ENCODE data around the gene CCHCR1.

The CCHCR1 gene

GRCh38 chr6:31115941-31116560 is 41.6 kb downstream of the CCHCR1 start:
- DNase-seq (ENCODE audit: low spot score) = no peak
- in situ Hi-C loops (cut with MboI; ENCODE audit: low pct_unique_long_range_greater_than_20kb, low sequenced_read_pairs, unreplicated experiment) = no loop called here
- no peak for TF ChIP-seq CTCF (IDR thresholded peaks at IDR 0.05; ENCODE audit: extremely low read depth, insufficient read depth, missing control alignments)

DNA sequence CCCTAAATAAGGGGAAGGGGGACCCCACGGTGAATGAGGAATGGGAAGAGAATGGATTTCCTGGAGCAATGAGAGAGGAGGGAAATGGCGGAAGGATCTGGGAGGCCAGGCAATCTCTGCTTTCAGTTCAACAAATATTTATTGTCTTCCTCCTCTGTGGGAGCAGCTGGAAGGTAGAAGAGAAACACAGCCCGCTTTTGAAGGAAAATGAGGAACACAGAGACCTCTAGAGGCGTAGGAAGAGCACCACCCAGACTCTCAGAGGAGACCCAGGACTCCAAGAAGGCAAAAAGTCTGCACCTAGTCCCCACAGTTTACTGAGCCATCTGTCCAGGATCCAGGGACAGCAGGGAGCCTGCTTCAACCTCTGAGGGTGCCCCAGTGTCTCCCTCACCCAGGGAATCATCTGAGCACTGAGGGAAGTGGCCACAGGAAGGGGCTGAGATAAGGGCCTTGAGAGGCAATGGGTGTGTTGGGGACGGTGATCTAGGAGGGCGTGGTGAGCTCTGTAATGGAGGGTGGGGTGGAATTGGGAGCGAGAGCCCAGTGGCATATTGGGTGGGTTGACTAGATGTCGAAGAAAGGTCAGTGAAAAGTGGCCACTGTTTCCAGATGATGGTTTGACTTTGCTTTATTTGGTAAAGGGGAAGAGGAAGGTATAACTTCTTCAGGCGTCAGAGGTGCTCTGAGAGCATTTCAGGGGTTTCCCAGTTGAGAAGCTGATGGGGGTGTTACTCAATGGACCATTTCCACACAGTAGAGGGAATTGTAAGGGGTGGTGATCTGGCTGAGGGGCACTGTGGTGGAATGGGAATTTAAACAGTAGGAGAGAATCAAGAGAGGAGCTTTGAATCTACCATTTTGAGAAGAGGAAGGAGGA is 42.4 kb downstream of the CCHCR1 start:
- DNase-seq (ENCODE audit: low spot score) = no peak
- in situ Hi-C loops (cut with MboI; ENCODE audit: low pct_unique_long_range_greater_than_20kb, low sequenced_read_pairs, unreplicated experiment) = no loop called here
- TF ChIP-seq CTCF (IDR thresholded peaks at IDR 0.05; ENCODE audit: extremely low read depth, insufficient read depth, missing control alignments) = peak; percentile 12

- TF ChIP-seq CTCF (IDR thresholded peaks at IDR 0.05; ENCODE audit: extremely low read depth, insufficient read depth, missing control alignments) = no peak
- in situ Hi-C loops (cut with MboI; ENCODE audit: low pct_unique_long_range_greater_than_20kb, low sequenced_read_pairs, unreplicated experiment) = no loop called here
- no peak for DNase-seq (ENCODE audit: low spot score)
Measured at GRCh38 chr6:31114541-31114878, 43.1 kb downstream of the CCHCR1 start, which contains the start of gene PSORS1C1. PSORS1C1 (plus strand) TSS chr6:31114800; CDS start chr6:31129633, 14,833 bp downstream.

GRCh38 chr6:31113861-31114540 is 43.6 kb downstream of the CCHCR1 start:
- TF ChIP-seq CTCF (IDR thresholded peaks at IDR 0.05; ENCODE audit: extremely low read depth, insufficient read depth, missing control alignments) = no peak
- no peak for DNase-seq (ENCODE audit: low spot score)
- in situ Hi-C loops (cut with MboI; ENCODE audit: low pct_unique_long_range_greater_than_20kb, low sequenced_read_pairs, unreplicated experiment) = no loop called here

GRCh38 chr6:31112478-31112877 is 45.1 kb downstream of the CCHCR1 start, which contains the start of gene C6orf15:
C6orf15 (minus strand) TSS chr6:31112575; CDS start chr6:31112555, 20 bp downstream.
- DNase-seq (ENCODE audit: low spot score) = no peak
- in situ Hi-C loops (cut with MboI; ENCODE audit: low pct_unique_long_range_greater_than_20kb, low sequenced_read_pairs, unreplicated experiment) = no loop called here
- TF ChIP-seq CTCF (IDR thresholded peaks at IDR 0.05; ENCODE audit: extremely low read depth, insufficient read depth, missing control alignments) = no peak

DNA sequence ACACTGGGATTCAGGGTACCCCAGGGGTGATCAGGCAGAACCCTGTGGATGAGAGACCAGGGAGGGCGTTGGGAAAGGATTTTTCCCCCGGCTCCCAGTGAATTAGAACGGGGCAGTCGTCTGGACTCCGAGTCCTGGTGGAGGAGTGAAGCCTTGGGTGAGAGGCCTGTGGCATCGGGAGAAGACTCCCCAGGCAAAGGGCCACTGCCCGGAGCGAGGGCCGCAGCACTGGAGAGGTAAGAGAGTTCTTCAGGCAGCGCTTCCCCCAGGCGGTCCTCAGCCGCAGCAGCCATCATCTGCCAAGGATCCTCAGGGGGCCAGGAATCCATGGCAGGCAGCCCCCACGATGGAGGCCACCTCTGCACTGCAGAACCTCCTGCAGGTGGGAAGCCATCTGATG is 45.9 kb downstream of the CCHCR1 start:
- no peak for DNase-seq (ENCODE audit: low spot score)
- no peak for TF ChIP-seq CTCF (IDR thresholded peaks at IDR 0.05; ENCODE audit: extremely low read depth, insufficient read depth, missing control alignments)
- in situ Hi-C loops (cut with MboI; ENCODE audit: low pct_unique_long_range_greater_than_20kb, low sequenced_read_pairs, unreplicated experiment) = no loop called here

All from GM13977 (cell line).